OCI-LY3 (cell line): ENCODE results near the gene TVP23A.

Source experiments
- CTCF ChIP-seq: fragments of 200-600, 300-600 bp; sonication (generic); IDR thresholded peaks from 2 replicates; pipeline ENCODE4 v1.5.1; 2014; ENCODE audit warnings: antibody characterized with exemption, low read length, low read depth
- EZH2phosphoT487 ChIP-seq: fragments of 200-600 bp; shearing (Covaris generic); IDR thresholded peaks from 2 replicates; pipeline ENCODE4 v1.6.1; 2018; ENCODE audit warnings: antibody characterized with exemption, mixed run types, low read depth

DNA sequence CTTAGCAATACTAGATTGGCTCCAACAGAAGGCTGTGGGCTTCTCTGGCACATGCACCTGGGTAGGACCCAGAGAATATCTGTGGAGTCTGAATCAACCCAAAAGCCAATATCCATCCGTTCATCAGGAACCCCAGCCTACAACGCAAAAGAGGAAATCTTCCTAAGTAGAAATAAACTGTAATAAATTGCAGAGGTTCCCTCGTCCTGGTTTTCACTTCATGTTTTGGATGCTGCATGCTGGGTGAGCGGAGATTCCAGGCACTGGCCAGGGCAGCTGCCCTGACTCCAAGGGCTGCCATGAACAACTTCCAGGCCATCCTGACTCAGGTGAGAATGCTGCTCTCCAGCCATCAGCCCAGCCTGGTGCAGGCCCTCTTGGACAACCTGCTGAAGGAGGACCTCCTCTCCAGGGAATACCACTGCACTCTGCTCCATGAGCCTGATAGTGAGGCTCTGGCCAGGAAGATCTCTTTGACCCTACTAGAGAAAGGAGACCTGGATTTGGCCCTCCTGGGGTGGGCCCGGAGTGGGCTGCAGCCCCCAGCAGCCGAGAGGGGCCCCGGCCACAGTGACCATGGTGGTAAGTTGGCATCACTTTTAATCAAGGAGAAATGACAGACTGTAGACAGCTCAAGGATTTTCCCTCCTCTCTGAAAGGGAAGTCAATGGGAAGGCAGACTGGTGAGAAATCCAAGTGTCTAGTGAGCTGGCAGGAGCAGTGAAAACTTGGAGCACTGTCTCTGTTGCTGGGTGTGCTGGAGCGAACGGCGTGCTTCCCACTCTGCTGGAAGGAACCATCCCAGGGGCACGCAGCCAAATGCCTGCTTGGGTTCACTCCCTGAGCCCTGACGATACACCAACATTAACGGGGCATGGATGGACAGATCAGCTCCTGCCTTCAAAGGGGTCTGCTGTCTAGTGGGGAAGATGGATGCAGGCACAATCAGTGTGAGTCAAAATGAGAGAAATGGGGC is 47.7 kb upstream of the TVP23A start:
- TF ChIP-seq CTCF (no peak), EZH2phosphoT487 (no peak)
